ENCODE measurements around the gene GBP5. TPM values are rescaled to one million over a fixed set of nuclear protein-coding genes. Genes with fewer than 3 reads are reported as not detected.

The GBP5 gene
- total and polyA plus RNA-seq, 7 experiments from 2014 or later = 30.0 to 784 (median 42.1) TPM

DNA sequence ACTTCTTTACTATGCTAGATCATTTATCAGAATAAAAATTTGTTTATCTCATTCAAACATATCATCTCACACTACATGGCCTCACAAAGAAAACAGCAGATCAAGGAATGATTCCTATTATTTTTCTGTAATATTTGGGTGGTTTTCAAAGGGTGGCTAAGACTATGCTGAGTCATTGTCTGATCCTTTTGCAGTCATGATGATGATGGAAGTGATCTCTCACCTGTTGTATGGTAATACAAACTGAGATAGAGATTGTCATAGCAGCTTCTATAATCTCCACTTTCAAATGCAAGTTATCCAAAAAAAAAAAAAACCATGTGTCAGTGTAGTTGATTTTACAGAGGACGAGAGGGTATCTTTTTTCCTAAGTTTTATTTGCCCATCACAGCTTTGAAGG lies 37.2 kb upstream of the GBP5 start:
- peaks cover 0 to 26% (median 4%) of the 10 kb centered on the region in 11 donors for H3K9me3 Mint-ChIP-seq
- ChIA-PET CTCF (interaction anchor here (0.5 to 2.3 kb wide), 3 partner anchors 11 to 447 kb away, joined by 3 to 6 read pairs (median 4); no protein-coding TSS in a partner anchor), POLR2A (interaction anchor here (0.8 to 2.0 kb wide), 5 partner anchors 10 to 45 kb away, joined by 4 to 9 read pairs (median 6); no protein-coding TSS in a partner anchor)
- peaks cover 30 to 70% (median 61%) of the 10 kb centered on the region in 7 donors for H3K4me1 Mint-ChIP-seq
- H3K27me3 Mint-ChIP-seq = no peaks in the 10 kb centered on the region
- H3K4me3 ChIP-seq (ENCODE audit: low read length) = no peak overlapping the region
- peak overlapping the region; percentile 41 for H3K27ac ChIP-seq (ENCODE audit: low read depth, low read length)
- intact Hi-C loops (cut with micrococcal nuclease) = loop anchor here (1.0 to 2.0 kb wide), 7 partner anchors 10 to 112 kb away; partner anchors contain the start of genes GBP4 (in 1 of the 2) and GBP5 (in 1 of the 2)
- H3K36me3 ChIP-seq (ENCODE audit: control insufficient read depth in 2 of 3, insufficient read depth in 3 of 3, low read length in 3 of 3) = no peaks in the 10 kb centered on the region
- H3K4me1 ChIP-seq (ENCODE audit: control insufficient read depth in 2 of 2, insufficient read depth in 2 of 2, low read length in 2 of 2) = peaks cover 39 to 42% of the 10 kb centered on the region in 2 donors
- H3K27me3 ChIP-seq (ENCODE audit: control insufficient read depth in 2 of 2, insufficient read depth in 2 of 2, low read length in 2 of 2) = no peaks in the 10 kb centered on the region
- peak overlapping the region; percentile 76 to 98 (median 89) for H3K27ac Mint-ChIP-seq
- no peaks in the 10 kb centered on the region for H3K9me3 ChIP-seq (ENCODE audit: control insufficient read depth in 2 of 3, low read length in 3 of 3)
- no peak for ATAC-seq
- H3K4me3 Mint-ChIP-seq = peak overlapping the region in 7 of 10 donors; percentile 33 to 85 (median 69)
- no peak for DNase-seq
- peaks cover 0 to 66% (median 9%) of the 10 kb centered on the region in 5 donors for H3K36me3 Mint-ChIP-seq

DNA sequence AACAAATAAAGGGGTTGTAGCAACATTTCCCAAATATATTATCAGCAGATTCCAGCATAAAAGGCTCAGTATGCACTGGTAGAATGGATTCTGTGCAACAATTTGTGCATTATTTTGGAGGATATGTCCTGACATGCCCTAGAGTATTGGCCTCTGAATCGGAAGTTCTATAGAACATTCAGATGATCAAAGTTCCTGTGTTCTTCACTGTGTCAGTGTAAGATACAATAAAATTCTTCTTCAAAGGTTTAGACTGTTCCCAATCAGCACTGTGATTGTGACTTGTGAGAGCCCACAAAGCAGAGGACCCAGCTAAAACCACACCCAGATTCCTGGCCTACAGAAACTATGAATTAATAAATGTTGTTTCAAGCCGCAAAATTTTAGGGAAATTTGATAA lies 33.6 kb upstream of the GBP5 start:
- H3K4me1 Mint-ChIP-seq = peaks cover 24 to 68% (median 54%) of the 10 kb centered on the region in 7 donors
- H3K36me3 Mint-ChIP-seq = peaks cover 0 to 60% (median 5%) of the 10 kb centered on the region in 5 donors
- no peak for ATAC-seq
- Histone ChIP-seq H3K9me3 (ENCODE audit: control insufficient read depth in 2 of 3, low read length in 3 of 3) (no peaks in the 10 kb centered on the region), H3K27ac (ENCODE audit: low read depth, low read length) (no peak overlapping the region), H3K4me3 (ENCODE audit: low read length) (no peak overlapping the region), H3K36me3 (ENCODE audit: control insufficient read depth in 2 of 3, insufficient read depth in 3 of 3, low read length in 3 of 3) (no peaks in the 10 kb centered on the region), H3K4me1 (ENCODE audit: control insufficient read depth in 2 of 2, insufficient read depth in 2 of 2, low read length in 2 of 2) (peaks cover 31 to 36% of the 10 kb centered on the region in 2 donors), H3K27me3 (ENCODE audit: control insufficient read depth in 2 of 2, insufficient read depth in 2 of 2, low read length in 2 of 2) (no peaks in the 10 kb centered on the region)
- CTCF ChIA-PET = no interaction called here
- H3K27me3 Mint-ChIP-seq = no peaks in the 10 kb centered on the region
- intact Hi-C loops (cut with micrococcal nuclease) = loop anchor here in 1 of 2 donors (2.0 kb wide), 1 partner anchor 19 kb away; no protein-coding TSS in a partner anchor
- H3K9me3 Mint-ChIP-seq = peaks cover 0 to 30% (median 3%) of the 10 kb centered on the region in 11 donors
- peak overlapping the region in 4 of 10 donors; percentile 2 to 26 (median 18) for H3K4me3 Mint-ChIP-seq
- DNase-seq = no peak
- POLR2A ChIA-PET = interaction anchor here (0.6 to 1.7 kb wide), 3 partner anchors 10 to 146 kb away, joined by 3 to 10 read pairs (median 6); no protein-coding TSS in a partner anchor
- H3K27ac Mint-ChIP-seq = peak overlapping the region in 6 of 9 donors; percentile 16 to 79 (median 49)

GRCh38 chr1:89305493-89305892 lies 32.8 kb upstream of the GBP5 start:
- H3K27ac Mint-ChIP-seq = peak overlapping the region in 4 of 9 donors; percentile 32 to 79 (median 42)
- CTCF ChIA-PET = interaction anchor here (0.7 kb wide), 1 partner anchor 665 kb away, joined by 3 read pairs; no protein-coding TSS in a partner anchor

GRCh38 chr1:89304572-89305230 lies 32.0 kb upstream of the GBP5 start:
- no peak overlapping the region for H3K4me3 Mint-ChIP-seq
- ChIA-PET POLR2A (interaction anchor here (1.2 to 1.7 kb wide), 2 partner anchors 8 to 10 kb away, joined by 6 to 10 read pairs; no protein-coding TSS in a partner anchor), CTCF (no interaction called here)
- H3K36me3 ChIP-seq (ENCODE audit: control insufficient read depth in 2 of 3, insufficient read depth in 3 of 3, low read length in 3 of 3) = no peaks in the 10 kb centered on the region
- peaks cover 14 to 66% (median 44%) of the 10 kb centered on the region in 7 donors for H3K4me1 Mint-ChIP-seq
- no peak for ATAC-seq
- H3K9me3 ChIP-seq (ENCODE audit: control insufficient read depth in 2 of 3, low read length in 3 of 3) = no peaks in the 10 kb centered on the region
- peaks cover 0 to 29% (median 3%) of the 10 kb centered on the region in 11 donors for H3K9me3 Mint-ChIP-seq
- no peaks in the 10 kb centered on the region for H3K27me3 ChIP-seq (ENCODE audit: control insufficient read depth in 2 of 2, insufficient read depth in 2 of 2, low read length in 2 of 2)
- peak overlapping the region in 2 of 9 donors; percentile 21 to 31 for H3K27ac Mint-ChIP-seq
- no peak overlapping the region for H3K27ac ChIP-seq (ENCODE audit: low read depth, low read length)
- no peak overlapping the region for H3K4me3 ChIP-seq (ENCODE audit: low read length)
- no peak for DNase-seq
- H3K27me3 Mint-ChIP-seq = no peaks in the 10 kb centered on the region
- H3K4me1 ChIP-seq (ENCODE audit: control insufficient read depth in 2 of 2, insufficient read depth in 2 of 2, low read length in 2 of 2) = peaks cover 15 to 20% of the 10 kb centered on the region in 2 donors
- intact Hi-C loops (cut with micrococcal nuclease) = no loop called here
- peaks cover 0 to 52% (median 0%) of the 10 kb centered on the region in 5 donors for H3K36me3 Mint-ChIP-seq

More at GRCh38 chr1:89305493-89305892, 32.8 kb upstream of the GBP5 start:
- POLR2A ChIA-PET = interaction anchor here (0.9 to 1.7 kb wide), 3 partner anchors 9 to 20 kb away, joined by 4 to 10 read pairs (median 6); no protein-coding TSS in a partner anchor
- ATAC-seq (no peak), DNase-seq (no peak)
- Mint-ChIP-seq H3K4me1 (peaks cover 17 to 67% (median 46%) of the 10 kb centered on the region in 7 donors), H3K27me3 (no peaks in the 10 kb centered on the region), H3K36me3 (peaks cover 0 to 57% (median 5%) of the 10 kb centered on the region in 5 donors), H3K9me3 (peaks cover 0 to 30% (median 3%) of the 10 kb centered on the region in 11 donors), H3K4me3 (peak overlapping the region in 3 of 10 donors; percentile 26 to 62 (median 33))
- H3K36me3 ChIP-seq (ENCODE audit: control insufficient read depth in 2 of 3, insufficient read depth in 3 of 3, low read length in 3 of 3) = no peaks in the 10 kb centered on the region
- intact Hi-C loops (cut with micrococcal nuclease) = no loop called here
- no peak overlapping the region for H3K4me3 ChIP-seq (ENCODE audit: low read length)
- H3K4me1 ChIP-seq (ENCODE audit: control insufficient read depth in 2 of 2, insufficient read depth in 2 of 2, low read length in 2 of 2) = peaks cover 23 to 28% of the 10 kb centered on the region in 2 donors
- H3K27me3 ChIP-seq (ENCODE audit: control insufficient read depth in 2 of 2, insufficient read depth in 2 of 2, low read length in 2 of 2) = no peaks in the 10 kb centered on the region
- H3K27ac ChIP-seq (ENCODE audit: low read depth, low read length) = no peak overlapping the region
- H3K9me3 ChIP-seq (ENCODE audit: control insufficient read depth in 2 of 3, low read length in 3 of 3) = no peaks in the 10 kb centered on the region

DNA sequence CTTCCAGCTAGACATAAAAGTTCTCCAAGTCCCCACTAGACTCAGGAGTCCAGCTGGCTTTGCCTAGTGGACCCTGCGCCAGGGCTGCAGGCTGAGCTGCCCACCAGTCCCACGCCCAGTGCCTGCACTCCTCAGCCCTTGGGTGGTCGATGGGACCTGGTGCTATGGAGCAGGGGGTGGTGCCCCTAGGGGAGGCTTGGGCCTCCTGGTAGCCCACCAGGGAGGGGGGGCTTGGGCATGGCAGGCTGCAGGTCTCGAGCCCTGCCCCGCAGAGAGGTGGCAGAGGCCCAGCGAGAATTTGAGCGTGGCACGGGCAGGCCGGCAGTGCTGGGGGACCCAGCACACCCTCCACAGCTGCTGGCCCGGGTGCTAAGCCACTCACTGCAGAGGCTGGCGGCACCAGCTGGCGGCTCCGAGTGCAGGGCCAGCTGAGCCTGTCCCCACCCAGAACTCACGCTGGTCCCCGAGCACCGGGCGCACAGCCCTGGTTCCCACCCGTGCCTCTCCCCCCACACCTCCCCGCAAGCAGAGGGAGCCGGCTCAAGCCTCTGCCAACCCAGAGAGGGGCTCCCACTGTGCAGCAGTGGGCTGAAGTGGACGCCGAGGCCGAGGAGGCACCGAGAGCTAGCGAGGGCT lies 30.2 kb upstream of the GBP5 start:
- H3K36me3 Mint-ChIP-seq = peaks cover 0 to 40% (median 0%) of the 10 kb centered on the region in 5 donors
- H3K4me1 ChIP-seq (ENCODE audit: control insufficient read depth in 2 of 2, insufficient read depth in 2 of 2, low read length in 2 of 2) = peaks cover 2 to 11% of the 10 kb centered on the region in 2 donors
- ATAC-seq (no peak), DNase-seq (no peak)
- H3K9me3 ChIP-seq (ENCODE audit: control insufficient read depth in 2 of 3, low read length in 3 of 3) = no peaks in the 10 kb centered on the region
- H3K27ac ChIP-seq (ENCODE audit: low read depth, low read length) = no peak overlapping the region
- ChIA-PET CTCF (interaction anchor here (1.2 to 1.3 kb wide), 2 partner anchors 21 to 54 kb away, joined by 3 to 4 read pairs; no protein-coding TSS in a partner anchor), POLR2A (no interaction called here)
- H3K4me1 Mint-ChIP-seq = peaks cover 10 to 70% (median 39%) of the 10 kb centered on the region in 7 donors
- H3K27me3 ChIP-seq (ENCODE audit: control insufficient read depth in 2 of 2, insufficient read depth in 2 of 2, low read length in 2 of 2) = no peaks in the 10 kb centered on the region
- intact Hi-C loops (cut with micrococcal nuclease) = no loop called here
- peaks cover 0 to 20% (median 3%) of the 10 kb centered on the region in 11 donors for H3K9me3 Mint-ChIP-seq
- no peak overlapping the region for H3K4me3 Mint-ChIP-seq
- H3K36me3 ChIP-seq (ENCODE audit: control insufficient read depth in 2 of 3, insufficient read depth in 3 of 3, low read length in 3 of 3) = no peaks in the 10 kb centered on the region
- no peak overlapping the region for H3K4me3 ChIP-seq (ENCODE audit: low read length)
- no peak overlapping the region for H3K27ac Mint-ChIP-seq
- H3K27me3 Mint-ChIP-seq = no peaks in the 10 kb centered on the region
